ENCODE data around the gene GPR160.
"Not testable (repeated sequence)": the region's sequence is repeated elsewhere in the genome, so short reads cannot be mapped to it uniquely, and the experiment has no call there.

Gene GPR160

DNA sequence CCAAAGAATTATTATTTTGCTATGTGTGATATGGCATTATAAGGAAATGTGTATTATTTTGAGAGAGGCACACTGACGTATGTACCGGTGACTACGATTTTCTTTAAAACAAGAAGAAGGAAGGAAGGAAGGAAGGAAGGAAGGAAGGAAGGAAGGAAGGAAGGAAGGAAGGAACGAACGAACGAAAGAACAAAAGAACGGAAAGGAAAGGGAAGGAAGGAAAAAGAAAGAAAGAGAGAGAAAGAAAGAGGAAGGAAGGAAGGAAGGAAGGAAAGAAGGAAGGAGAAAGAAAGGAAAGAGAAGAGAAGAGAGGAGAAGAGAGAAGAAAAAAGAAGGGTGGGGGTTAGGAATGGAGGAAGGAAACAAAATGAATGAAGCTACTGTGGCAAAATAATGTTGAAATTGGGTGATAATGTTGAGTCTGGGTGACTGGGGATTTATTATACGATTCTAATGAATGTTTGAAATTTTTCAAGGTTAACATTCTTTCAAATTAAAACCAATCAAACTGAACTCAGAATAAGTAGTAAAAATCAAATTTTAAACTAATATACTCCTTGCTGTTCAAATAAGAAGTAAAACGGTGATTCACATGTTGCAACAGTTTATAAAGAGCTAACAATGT, 73.5 kb downstream of the GPR160 start:
- no peak for DNase-seq (ENCODE audit: low read depth)

DNA sequence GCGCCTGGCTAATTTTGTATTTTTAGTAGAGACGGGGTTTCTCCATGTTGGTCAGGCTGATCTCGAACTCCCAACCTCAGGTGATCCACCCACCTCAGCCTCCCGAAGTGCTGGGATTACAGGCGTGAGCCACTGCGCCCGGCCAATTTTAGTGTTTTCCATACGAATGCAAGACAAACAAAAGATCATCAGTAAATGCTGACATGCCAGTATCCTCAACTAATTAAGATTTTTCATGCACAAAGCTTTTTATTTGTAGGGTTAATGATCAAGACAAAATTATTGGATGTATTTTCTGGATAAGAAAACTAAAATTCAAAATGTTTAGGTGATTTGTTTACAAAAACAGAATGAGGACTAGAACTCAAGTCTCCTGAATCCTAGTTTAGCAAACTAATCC, 76.4 kb downstream of the GPR160 start:
- DNase-seq (ENCODE audit: low read depth), result not testable (repeated sequence)

DNA sequence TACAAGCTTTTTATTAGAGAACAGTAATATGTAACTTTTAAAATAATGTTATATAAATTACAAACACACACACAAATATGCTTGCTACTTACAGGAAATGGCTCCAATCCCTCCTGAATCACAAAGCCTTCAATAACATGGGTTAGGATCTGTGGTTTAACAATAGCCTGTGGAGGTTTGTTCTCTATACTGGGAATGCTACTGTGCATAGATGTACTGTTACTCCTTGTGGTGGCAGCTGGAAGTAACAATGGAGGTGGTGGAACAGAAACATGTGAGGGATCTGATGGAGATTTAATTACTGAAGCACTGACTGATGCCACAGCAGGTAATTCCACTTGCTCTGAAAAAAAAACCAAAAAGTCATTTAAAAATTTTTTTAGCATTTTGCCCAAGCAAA, 79.3 kb downstream of the GPR160 start:
- no peak for DNase-seq (ENCODE audit: low read depth)

DNA sequence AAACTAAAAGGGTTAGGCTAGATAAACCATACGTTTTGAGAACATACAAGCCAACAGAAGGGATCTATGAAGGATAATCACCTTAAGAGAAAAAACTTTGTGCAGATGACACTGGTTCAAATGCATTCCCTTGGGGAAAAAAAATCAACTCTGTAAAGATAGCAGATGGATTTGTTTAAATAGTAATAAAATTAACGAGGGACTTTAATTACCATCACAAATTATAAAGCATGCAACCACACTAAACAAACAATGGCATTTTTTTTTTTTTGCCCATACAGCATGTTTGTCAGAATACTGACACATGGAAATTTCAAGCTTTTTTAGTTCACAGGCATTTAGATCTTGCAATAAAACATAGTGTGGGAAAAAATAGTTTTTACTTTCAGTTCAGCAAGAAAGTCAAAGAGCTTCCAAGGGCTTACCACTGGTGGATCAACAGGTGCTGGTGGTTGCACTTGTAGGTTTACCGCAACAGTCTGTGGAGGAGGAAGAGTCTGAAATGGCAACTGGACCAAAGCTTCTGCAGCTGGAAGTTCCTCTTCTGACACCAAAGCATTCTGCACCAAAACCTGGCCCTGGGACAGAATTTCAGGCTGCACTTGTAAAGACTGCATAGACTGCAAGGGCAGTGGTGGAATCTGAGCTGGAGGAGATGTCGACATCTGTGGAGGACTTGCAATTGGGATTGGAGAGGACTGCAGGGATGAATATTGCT, 90.6 kb downstream of the GPR160 start:
- DNase-seq (ENCODE audit: low read depth), result no peak

DNA sequence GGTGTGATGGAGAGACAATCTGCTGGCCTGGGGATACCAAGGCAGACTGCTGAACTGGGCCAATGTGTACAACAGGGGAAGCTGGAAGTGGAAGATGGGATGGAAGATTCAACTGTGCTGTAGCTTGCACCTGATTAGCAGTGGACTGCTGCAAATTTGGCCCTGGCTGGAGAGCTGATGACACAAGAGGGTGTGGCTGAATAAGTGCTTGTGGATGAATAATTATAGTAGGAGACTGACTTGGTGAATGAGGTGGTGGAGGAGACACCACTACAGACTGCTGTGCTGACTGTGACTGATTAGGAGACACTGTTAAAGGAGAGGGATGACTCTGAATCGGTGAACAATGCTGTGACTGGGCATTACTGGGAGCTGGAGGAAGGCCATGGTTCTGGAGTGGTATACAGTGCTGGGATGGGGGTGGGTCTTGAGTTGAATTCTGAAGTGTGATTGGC, 91.2 kb downstream of the GPR160 start:
- DNase-seq (ENCODE audit: low read depth), result no peak

DNA sequence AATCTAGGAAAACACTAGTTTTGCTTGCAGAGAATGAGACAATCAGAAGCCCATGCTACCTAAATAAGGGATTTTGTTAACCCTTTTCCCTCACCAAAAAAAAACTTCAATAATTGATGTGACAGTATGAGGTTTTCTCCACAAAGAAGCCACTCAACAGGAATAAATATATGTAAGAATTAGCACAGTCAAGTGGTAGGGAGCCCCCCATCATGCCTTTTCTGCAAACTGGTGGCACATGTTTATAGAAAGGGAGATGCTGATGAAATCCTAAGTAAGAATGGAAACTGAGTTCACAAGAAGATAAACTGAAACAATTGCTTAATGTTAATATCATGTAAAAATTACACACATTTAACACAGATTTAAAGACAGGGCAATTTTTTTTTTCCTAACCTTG, 92.7 kb downstream of the GPR160 start:
- no peak for DNase-seq (ENCODE audit: low read depth)

DNA sequence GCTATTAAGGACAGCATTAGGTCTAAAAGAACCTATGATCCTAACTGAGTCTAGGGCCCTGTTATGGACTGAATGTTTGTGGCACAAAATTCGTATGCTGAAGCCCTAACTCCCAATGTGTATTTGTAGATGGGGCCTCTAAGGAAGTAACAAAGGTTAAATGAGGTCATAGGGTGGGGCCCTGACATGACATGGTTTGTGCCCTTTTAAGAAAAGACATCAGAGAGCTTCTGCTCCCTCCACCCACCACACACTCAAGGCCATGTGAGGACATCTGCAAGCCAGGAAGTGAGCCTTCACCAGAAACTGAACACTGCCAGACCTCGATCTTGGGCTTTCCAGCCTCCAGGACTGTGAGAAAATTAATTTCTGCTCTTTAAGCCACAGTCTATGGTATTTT, 94.5 kb downstream of the GPR160 start:
- no peak for DNase-seq (ENCODE audit: low read depth)
